ENCODE data around the gene B4GALNT3. TPM values are rescaled to one million over a fixed set of nuclear protein-coding genes. Genes with fewer than 3 reads are reported as not detected.
A peak's percentile ranks its signal among the peaks of the same experiment; 100 is the strongest.

The B4GALNT3 gene
- total and polyA plus RNA-seq, 10 of the 15 experiments (the other 5 are each of a cell fraction or from before 2014, with no cell fraction given) = 0.05 to 4.2 (median 2.7) TPM; not detected in 1

DNA sequence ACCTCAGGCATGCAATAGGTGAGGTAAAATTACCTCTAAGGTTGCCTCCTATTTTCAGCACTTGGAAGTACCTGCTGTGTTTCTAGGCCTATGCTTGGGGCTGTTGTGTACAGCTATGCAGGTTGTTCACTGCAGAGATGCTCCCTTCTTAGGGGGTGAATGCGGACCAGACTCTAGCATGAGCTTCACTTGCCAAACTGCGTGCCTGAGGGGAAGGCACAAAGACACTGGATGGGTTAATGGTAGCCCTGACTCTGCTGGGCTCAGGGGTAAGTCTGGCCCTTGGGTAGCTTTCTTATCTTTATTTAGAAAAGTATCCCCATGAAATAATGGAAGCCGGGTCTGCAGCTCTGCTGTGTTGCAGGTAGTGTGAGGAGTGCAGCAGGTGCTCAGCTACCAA lies 35.7 kb downstream of the B4GALNT3 start:
- Histone ChIP-seq H3K9me3 (replicated peaks; ENCODE audit: control insufficient read depth, insufficient read depth, low read length) (no peaks in the 10 kb centered on the region), H3K9ac (ENCODE audit: control insufficient read depth, insufficient read depth, low read length) (no peak overlapping the region), H3K27me3 (replicated peaks in 1 of 2; ENCODE audit: control insufficient read depth in 2 of 2, insufficient read depth in 2 of 2, low read length in 1 of 2) (peaks cover 3 to 5% of the 10 kb centered on the region in 2 experiments; a peak in 3 of 4 replicates), H2AFZ (ENCODE audit: control insufficient read depth, low read depth, low read length) (no peak overlapping the region), H3K4me1 (ENCODE audit: control insufficient read depth, insufficient read depth, low read length) (no peaks in the 10 kb centered on the region), H3K36me3 (ENCODE audit: control insufficient read depth in 2 of 2, insufficient read depth in 2 of 2, low read length in 1 of 2) (no peaks in the 10 kb centered on the region), H3K27ac (ENCODE audit: control insufficient read depth, insufficient read depth) (no peak overlapping the region), H3K79me2 (ENCODE audit: control insufficient read depth, insufficient read depth, low read length) (no peaks in the 10 kb centered on the region), H3K4me2 (ENCODE audit: control insufficient read depth, insufficient read depth) (no peak overlapping the region), H3K4me3 (no peak overlapping the region), H4K20me1 (ENCODE audit: control insufficient read depth, insufficient read depth) (no peaks in the 10 kb centered on the region)
- POLR2A ChIA-PET = interaction anchor here (0.6 kb wide), 1 partner anchor 11 kb away, joined by 4 read pairs; no protein-coding TSS in a partner anchor
- SMC1A ChIA-PET (ENCODE audit: uncharacterized antibody, unreplicated experiment) = no interaction called here
- CTCF ChIA-PET = no interaction called here
- in situ Hi-C loops (cut with MboI) (no loop called here), intact Hi-C loops (cut with micrococcal nuclease; ENCODE audit: unreplicated experiment) (no loop called here)
- FAIRE-seq = peak; percentile 56
- no peak for ATAC-seq
- no peak for DNase-seq (ENCODE audit: low read depth, low spot score)
- BruUV-seq (replicated peaks) = no TSS peak
- WGBS (ENCODE audit: insufficient coverage, insufficient replicate concordance, low lambda C conversion rate, missing lambda C conversion rate) = 87% methylated on average over 3 of the region's 3 CpGs
- TF ChIP-seq CBX3 (IDR thresholded peaks at IDR 0.05; ENCODE audit: borderline replicate concordance, low read depth) (no peak), SIN3A (IDR thresholded peaks at IDR 0.05; ENCODE audit: low read depth, low read length) (no peak), MYC (IDR thresholded peaks at IDR 0.05; ENCODE audit: insufficient read depth, insufficient read length, insufficient replicate concordance, low read length, severe bottlenecking) (no peak)
- TF ChIP-seq, protein P1, sequence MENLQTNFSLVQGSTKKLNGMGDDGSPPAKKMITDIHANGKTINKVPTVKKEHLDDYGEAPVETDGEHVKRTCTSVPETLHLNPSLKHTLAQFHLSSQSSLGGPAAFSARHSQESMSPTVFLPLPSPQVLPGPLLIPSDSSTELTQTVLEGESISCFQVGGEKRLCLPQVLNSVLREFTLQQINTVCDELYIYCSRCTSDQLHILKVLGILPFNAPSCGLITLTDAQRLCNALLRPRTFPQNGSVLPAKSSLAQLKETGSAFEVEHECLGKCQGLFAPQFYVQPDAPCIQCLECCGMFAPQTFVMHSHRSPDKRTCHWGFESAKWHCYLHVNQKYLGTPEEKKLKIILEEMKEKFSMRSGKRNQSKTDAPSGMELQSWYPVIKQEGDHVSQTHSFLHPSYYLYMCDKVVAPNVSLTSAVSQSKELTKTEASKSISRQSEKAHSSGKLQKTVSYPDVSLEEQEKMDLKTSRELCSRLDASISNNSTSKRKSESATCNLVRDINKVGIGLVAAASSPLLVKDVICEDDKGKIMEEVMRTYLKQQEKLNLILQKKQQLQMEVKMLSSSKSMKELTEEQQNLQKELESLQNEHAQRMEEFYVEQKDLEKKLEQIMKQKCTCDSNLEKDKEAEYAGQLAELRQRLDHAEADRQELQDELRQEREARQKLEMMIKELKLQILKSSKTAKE (IDR thresholded peaks at IDR 0.05; ENCODE audit: low read depth, poor library complexity, severe bottlenecking) = no peak
- RAD21 ChIA-PET (ENCODE audit: unreplicated experiment) = interaction anchor here (0.8 kb wide), 1 partner anchor 11 kb away, joined by 3 read pairs; no protein-coding TSS in a partner anchor

DNA sequence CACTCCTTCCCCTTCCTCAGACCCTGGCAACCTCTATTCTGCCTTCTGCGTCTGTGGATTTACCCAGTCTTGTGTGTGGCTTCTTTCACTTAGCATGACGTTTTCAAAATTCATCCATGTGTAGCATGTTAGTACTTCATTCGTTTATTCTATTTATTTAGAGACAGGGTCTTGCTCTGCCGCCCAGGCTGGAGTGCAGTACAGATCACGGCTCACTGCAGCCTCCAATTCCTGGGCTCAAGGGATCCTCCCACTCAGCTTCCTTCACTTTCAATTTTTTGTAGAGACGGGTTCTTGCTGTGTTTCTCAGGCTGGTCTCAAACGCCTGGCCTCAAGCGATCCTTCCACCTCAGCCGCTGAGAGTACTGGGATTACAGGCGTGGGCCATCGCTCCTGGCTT lies 37.0 kb downstream of the B4GALNT3 start:
- no peak for DNase-seq (ENCODE audit: low read depth, low spot score)
- Histone ChIP-seq H3K4me1 (ENCODE audit: control insufficient read depth, insufficient read depth, low read length) (no peaks in the 10 kb centered on the region), H3K79me2 (ENCODE audit: control insufficient read depth, insufficient read depth, low read length) (no peaks in the 10 kb centered on the region), H3K27ac (ENCODE audit: control insufficient read depth, insufficient read depth) (no peak overlapping the region), H2AFZ (ENCODE audit: control insufficient read depth, low read depth, low read length) (no peak overlapping the region), H4K20me1 (ENCODE audit: control insufficient read depth, insufficient read depth) (no peaks in the 10 kb centered on the region), H3K4me2 (ENCODE audit: control insufficient read depth, insufficient read depth) (no peak overlapping the region), H3K4me3 (no peak overlapping the region), H3K9ac (ENCODE audit: control insufficient read depth, insufficient read depth, low read length) (no peak overlapping the region), H3K27me3 (replicated peaks in 1 of 2; ENCODE audit: control insufficient read depth in 2 of 2, insufficient read depth in 2 of 2, low read length in 1 of 2) (peaks cover 3 to 5% of the 10 kb centered on the region in 2 experiments), H3K9me3 (replicated peaks; ENCODE audit: control insufficient read depth, insufficient read depth, low read length) (no peaks in the 10 kb centered on the region), H3K36me3 (ENCODE audit: control insufficient read depth in 2 of 2, insufficient read depth in 2 of 2, low read length in 1 of 2) (no peaks in the 10 kb centered on the region)
- POLR2A ChIA-PET = no interaction called here
- 58% methylated on average over 11 of the region's 11 CpGs for WGBS (ENCODE audit: insufficient coverage, insufficient replicate concordance, low lambda C conversion rate, missing lambda C conversion rate)
- ATAC-seq = no peak
- in situ Hi-C loops (cut with MboI) = no loop called here
- no peak for TF ChIP-seq CEBPZ (IDR thresholded peaks at IDR 0.05; ENCODE audit: low read depth, low read length)
- no peak for FAIRE-seq
- RAD21 ChIA-PET (ENCODE audit: unreplicated experiment) = no interaction called here
- intact Hi-C loops (cut with micrococcal nuclease; ENCODE audit: unreplicated experiment) = no loop called here
- no TSS peak for BruUV-seq (replicated peaks)
- CTCF ChIA-PET = no interaction called here
- SMC1A ChIA-PET (ENCODE audit: uncharacterized antibody, unreplicated experiment) = no interaction called here

Data from GM12878 (cell line).